ENCODE data around the gene UBQLN4. TPM values are rescaled to one million over a fixed set of nuclear protein-coding genes. Genes with fewer than 3 reads are reported as not detected.

The UBQLN4 gene
- total RNA-seq, 1 donor from 2014 or later: 61.9 TPM

DNA sequence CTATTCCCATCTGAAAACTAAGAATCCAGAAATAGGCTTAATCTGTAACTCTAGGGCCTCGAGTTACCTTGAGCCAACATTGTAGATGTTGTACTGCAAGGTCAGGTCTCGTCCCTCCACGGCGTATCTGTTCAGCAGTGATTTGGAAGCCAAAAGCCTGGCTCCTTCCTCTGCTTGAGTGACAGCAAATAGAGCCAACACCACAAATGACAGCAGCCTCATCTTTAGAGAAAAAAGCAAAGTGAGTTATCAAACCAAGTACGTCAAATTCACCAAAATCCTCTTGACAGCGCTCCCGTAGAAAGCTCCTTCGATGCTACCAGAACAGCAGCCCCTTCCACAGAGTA is 33.7 kb downstream of the UBQLN4 start:
- no peaks in the 10 kb centered on the region for H3K9me3 Mint-ChIP-seq

DNA sequence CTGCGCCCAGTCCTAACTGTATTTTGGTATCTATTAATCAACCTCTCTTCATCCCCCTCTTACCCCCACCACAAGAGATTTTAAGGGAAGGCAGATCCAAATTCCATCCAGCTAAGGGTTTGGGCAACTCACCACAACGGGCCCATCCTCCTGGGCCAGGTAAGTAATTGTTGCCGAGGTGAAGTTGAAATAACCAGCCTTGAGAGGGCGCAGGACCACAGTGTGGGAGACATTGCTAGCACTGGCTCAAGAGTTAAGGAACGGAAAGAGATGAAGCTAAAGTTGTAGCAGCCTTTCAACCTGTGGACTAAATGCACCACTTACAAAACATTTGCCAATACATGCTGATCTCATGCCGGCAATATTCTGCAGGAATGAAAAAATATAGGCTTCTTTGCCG is 38.8 kb downstream of the UBQLN4 start:
- Mint-ChIP-seq H3K9me3 (no peaks in the 10 kb centered on the region), H3K36me3 (peaks cover 45% of the 10 kb centered on the region), H3K4me1 (peaks cover 13% of the 10 kb centered on the region), H3K4me3 (no peak overlapping the region), H3K27ac (no peak overlapping the region), H3K27me3 (ENCODE audit: low read depth) (no peaks in the 10 kb centered on the region)
- DNase-seq (ENCODE audit: low spot score in 2 of 2, unreplicated experiment in 2 of 2): no peak
- TF ChIP-seq, protein P1, sequence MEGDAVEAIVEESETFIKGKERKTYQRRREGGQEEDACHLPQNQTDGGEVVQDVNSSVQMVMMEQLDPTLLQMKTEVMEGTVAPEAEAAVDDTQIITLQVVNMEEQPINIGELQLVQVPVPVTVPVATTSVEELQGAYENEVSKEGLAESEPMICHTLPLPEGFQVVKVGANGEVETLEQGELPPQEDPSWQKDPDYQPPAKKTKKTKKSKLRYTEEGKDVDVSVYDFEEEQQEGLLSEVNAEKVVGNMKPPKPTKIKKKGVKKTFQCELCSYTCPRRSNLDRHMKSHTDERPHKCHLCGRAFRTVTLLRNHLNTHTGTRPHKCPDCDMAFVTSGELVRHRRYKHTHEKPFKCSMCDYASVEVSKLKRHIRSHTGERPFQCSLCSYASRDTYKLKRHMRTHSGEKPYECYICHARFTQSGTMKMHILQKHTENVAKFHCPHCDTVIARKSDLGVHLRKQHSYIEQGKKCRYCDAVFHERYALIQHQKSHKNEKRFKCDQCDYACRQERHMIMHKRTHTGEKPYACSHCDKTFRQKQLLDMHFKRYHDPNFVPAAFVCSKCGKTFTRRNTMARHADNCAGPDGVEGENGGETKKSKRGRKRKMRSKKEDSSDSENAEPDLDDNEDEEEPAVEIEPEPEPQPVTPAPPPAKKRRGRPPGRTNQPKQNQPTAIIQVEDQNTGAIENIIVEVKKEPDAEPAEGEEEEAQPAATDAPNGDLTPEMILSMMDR (IDR thresholded peaks at IDR 0.05; ENCODE audit: unreplicated experiment): no peak

More for the DNA sequence above, 33.7 kb downstream of the UBQLN4 start:
- peaks cover 17% of the 10 kb centered on the region for H3K36me3 Mint-ChIP-seq
- H3K27ac Mint-ChIP-seq: peak overlapping the region; percentile 93
- H3K4me1 Mint-ChIP-seq: peaks cover 16% of the 10 kb centered on the region
- H3K4me3 Mint-ChIP-seq: peak overlapping the region; percentile 96
- no peak for DNase-seq (ENCODE audit: low spot score in 2 of 2, unreplicated experiment in 2 of 2)
- TF ChIP-seq, protein P1 (IDR thresholded peaks at IDR 0.05; ENCODE audit: unreplicated experiment): no peak
- no peaks in the 10 kb centered on the region for H3K27me3 Mint-ChIP-seq (ENCODE audit: low read depth)

DNA sequence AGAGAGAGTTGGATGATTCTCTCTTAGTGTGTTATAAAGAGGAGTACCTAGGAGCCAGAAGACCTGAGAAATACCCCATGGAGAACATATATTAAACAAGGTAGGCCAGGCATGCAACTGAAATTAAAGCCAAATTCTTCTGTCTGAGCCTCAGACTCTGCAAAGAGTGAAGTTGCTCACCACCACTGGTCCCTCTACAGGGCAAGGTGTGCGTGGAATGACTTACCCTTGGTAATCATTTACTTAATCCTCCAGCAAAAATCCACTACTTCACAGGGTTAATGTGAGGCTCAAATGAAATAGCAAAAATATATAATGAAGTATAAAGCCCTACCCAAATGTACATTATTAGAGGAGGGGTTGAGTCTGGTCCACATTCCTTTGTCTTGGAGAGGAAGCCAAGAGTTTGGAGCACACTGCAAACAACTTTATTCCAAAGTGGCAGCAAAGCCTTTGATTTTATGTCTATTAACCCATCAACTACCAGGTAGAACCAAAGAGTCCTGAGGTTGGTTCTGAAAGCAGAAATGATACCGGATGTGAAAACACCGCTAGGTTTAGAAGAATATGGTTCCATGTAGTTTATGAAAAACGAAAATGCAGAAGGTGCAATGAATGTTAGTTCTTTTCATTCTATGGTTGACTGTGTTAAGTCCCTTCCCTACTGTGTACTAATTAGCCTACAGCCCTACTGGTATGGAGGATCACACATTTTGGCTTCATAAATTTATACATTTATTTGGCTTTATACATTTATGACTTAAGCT is 41.4 kb downstream of the UBQLN4 start:
- Mint-ChIP-seq H3K9me3 (no peaks in the 10 kb centered on the region), H3K27ac (no peak overlapping the region)

DNA sequence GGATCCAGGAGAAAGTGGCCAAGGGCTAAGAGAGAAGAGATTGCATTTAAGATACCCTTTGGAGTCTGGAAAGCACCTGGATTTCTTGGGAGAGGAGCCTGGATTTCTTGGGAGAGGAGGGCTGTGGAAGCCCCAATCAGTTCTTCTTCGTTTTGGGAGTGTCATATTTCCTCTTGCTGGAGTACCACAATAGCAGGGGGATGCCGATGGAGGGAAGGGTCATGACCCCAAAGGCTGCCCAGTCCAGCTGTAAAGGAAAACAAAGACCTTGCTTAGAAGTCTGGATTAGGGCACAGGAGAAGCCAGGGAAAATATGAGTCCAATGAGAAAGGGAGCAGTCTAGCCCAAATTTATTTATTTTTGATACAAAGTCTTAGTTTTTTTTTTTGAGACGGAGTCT is 44.2 kb downstream of the UBQLN4 start:
- Mint-ChIP-seq H3K9me3 (no peaks in the 10 kb centered on the region), H3K36me3 (peaks cover 37% of the 10 kb centered on the region), H3K4me3 (no peak overlapping the region), H3K27me3 (ENCODE audit: low read depth) (no peaks in the 10 kb centered on the region), H3K27ac (peak overlapping the region; percentile 96), H3K4me1 (peaks cover 31% of the 10 kb centered on the region)
- TF ChIP-seq, protein P1 (IDR thresholded peaks at IDR 0.05; ENCODE audit: unreplicated experiment): no peak
- DNase-seq (ENCODE audit: low spot score in 2 of 2, unreplicated experiment in 2 of 2): no peak

More for the DNA sequence above, 41.4 kb downstream of the UBQLN4 start:
- TF ChIP-seq, protein P1 (IDR thresholded peaks at IDR 0.05; ENCODE audit: unreplicated experiment): no peak
- no peak overlapping the region for H3K4me3 Mint-ChIP-seq
- no peak for DNase-seq (ENCODE audit: low spot score in 2 of 2, unreplicated experiment in 2 of 2)
- peaks cover 17% of the 10 kb centered on the region for H3K4me1 Mint-ChIP-seq
- H3K27me3 Mint-ChIP-seq (ENCODE audit: low read depth): no peaks in the 10 kb centered on the region
- H3K36me3 Mint-ChIP-seq: peaks cover 46% of the 10 kb centered on the region

DNA sequence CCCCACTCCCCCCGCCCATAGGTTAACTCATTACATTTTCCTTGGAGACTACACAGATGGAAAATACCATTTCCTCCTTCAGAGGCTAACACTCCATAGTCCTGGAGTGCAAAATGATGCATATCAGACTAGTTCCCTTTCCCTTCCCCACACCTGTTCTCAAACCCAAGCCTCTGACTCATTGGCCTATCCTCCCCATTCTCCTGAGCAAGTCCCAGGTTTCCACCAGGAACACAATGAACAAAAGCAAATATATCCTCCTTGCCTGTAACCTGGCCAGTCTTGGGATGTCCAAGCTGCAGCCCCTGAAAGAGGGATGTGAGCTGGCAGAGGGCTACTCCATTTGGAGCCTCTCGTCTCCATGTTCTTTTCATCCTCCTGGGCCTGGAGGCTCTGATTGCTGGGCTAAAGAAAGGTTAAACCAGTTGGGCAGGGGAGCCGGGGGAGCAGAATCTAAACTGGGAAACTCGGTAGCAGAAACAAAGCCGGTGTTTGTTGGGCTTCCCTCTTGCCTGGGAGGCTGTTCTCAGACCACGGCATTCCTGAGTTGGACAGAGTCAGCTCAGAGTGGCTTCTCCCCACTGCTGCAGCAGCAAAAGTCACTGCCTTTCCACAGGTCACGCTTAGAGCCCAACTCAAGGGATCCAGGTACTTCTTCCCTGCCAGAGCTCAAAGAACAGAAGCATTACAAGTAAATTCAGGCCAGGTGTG is 46.8 kb downstream of the UBQLN4 start:
- H3K9me3 Mint-ChIP-seq: no peaks in the 10 kb centered on the region
- peaks cover 26% of the 10 kb centered on the region for H3K36me3 Mint-ChIP-seq
- no peaks in the 10 kb centered on the region for H3K27me3 Mint-ChIP-seq (ENCODE audit: low read depth)
- no peak overlapping the region for H3K4me3 Mint-ChIP-seq
- peaks cover 31% of the 10 kb centered on the region for H3K4me1 Mint-ChIP-seq
- peak overlapping the region; percentile 84 for H3K27ac Mint-ChIP-seq
- TF ChIP-seq, protein P1 (IDR thresholded peaks at IDR 0.05; ENCODE audit: unreplicated experiment): no peak
- DNase-seq (ENCODE audit: low spot score in 2 of 2, unreplicated experiment in 2 of 2): no peak
